Erythroblast (primary cell): ENCODE measurements around the gene LRRC56.

Experiments used
- GATA1 ChIP-seq: IDR thresholded peaks from 2 replicates; pipeline ENCODE4 v1.6.1; 2011; ENCODE audit warnings: low read depth, mild to moderate bottlenecking, control low read depth, low read length, moderate library complexity
- POLR2A ChIP-seq: IDR thresholded peaks from 2 replicates; pipeline ENCODE4 v1.6.1; 2011; ENCODE audit warnings: mild to moderate bottlenecking, low read length

GRCh38 chr11:586376-587316 is 49.3 kb downstream of the LRRC56 start:
- TF ChIP-seq POLR2A (no peak), GATA1 (no peak)
